GM12878 (cell line): ENCODE results near the gene FAM241A. TPM values are rescaled to one million over a fixed set of nuclear protein-coding genes. Genes with fewer than 3 reads are reported as not detected.

Experiments
- CTCF ChIP-seq, 3 experiments: IDR thresholded peaks in 2 of 3; conservative IDR thresholded peaks in 1 of 3; 2 replicates each; pipeline ENCODE4 v1.5.1; 2011; ENCODE audit warnings: low read depth in 3 of 3, low read length in 3 of 3, mild to moderate bottlenecking in 3 of 3, control low read depth in 2 of 3, moderate library complexity in 2 of 3, inconsistent platforms in 1 of 3, mixed read lengths in 1 of 3; ENCODE audit not compliant: control insufficient read depth in 2 of 3, insufficient read depth in 1 of 3; ENCODE audit errors: extremely low read depth in 1 of 3
- E2F8 ChIP-seq: fragments of 450-650 bp; IDR thresholded peaks from 2 replicates; pipeline ENCODE4 v1.6.1; 2018; ENCODE audit warnings: mild to moderate bottlenecking, low read depth, moderate library complexity; ENCODE audit not compliant: partially characterized antibody
- EGR1 ChIP-seq, 2 experiments: IDR thresholded peaks; 1 replicate in 1 of 2; 2 replicates in 1 of 2; pipeline ENCODE4 v1.6.1; 2011 to 2012; ENCODE audit warnings: low read depth in 2 of 2, low read length in 2 of 2, borderline replicate concordance in 1 of 2, mild to moderate bottlenecking in 1 of 2, moderate library complexity in 1 of 2
- FOXM1 ChIP-seq: IDR thresholded peaks from 2 replicates; pipeline ENCODE4 v1.6.1; 2012; ENCODE audit warnings: low read depth, mild to moderate bottlenecking, inconsistent platforms, low read length, moderate library complexity
- GABPA ChIP-seq: IDR thresholded peaks from 2 replicates; pipeline ENCODE4 v1.6.1; 2014; ENCODE audit warnings: antibody characterized with exemption, low read depth, mild to moderate bottlenecking, inconsistent platforms
- HDGF ChIP-seq: fragments of 450-650 bp; IDR thresholded peaks from 2 replicates; pipeline ENCODE4 v1.6.1; 2016; ENCODE audit warnings: antibody characterized with exemption
- IKZF1 ChIP-seq: fragments of 450-650 bp; conservative IDR thresholded peaks from 2 replicates; pipeline ENCODE4 v1.6.1; 2017; ENCODE audit warnings: antibody characterized with exemption, mild to moderate bottlenecking
- LARP7 ChIP-seq: fragments of 450-650 bp; IDR thresholded peaks from 2 replicates; pipeline ENCODE4 v1.6.1; 2017; ENCODE audit warnings: mild to moderate bottlenecking
- PBX3 ChIP-seq: IDR thresholded peaks from 2 replicates; pipeline ENCODE4 v1.6.1; 2011; ENCODE audit warnings: mild to moderate bottlenecking, low read depth, low read length, moderate library complexity; ENCODE audit not compliant: insufficient replicate concordance
- PKNOX1 ChIP-seq: fragments of 450-650 bp; IDR thresholded peaks from 2 replicates; pipeline ENCODE4 v1.6.1; 2016; ENCODE audit warnings: mild to moderate bottlenecking
- POLR2A ChIP-seq: IDR thresholded peaks from 2 replicates; pipeline ENCODE4 v1.6.1; 2011; ENCODE audit warnings: low read depth, mild to moderate bottlenecking, low read length
- RAD21 ChIP-seq: IDR thresholded peaks from 2 replicates; pipeline ENCODE4 v1.6.1; 2011; ENCODE audit warnings: mild to moderate bottlenecking, low read depth, low read length, moderate library complexity; ENCODE audit not compliant: insufficient read depth
- RELA ChIP-seq: fragments of 450-650 bp; IDR thresholded peaks from 2 replicates; pipeline ENCODE4 v1.8.0; 2014; ENCODE audit warnings: borderline replicate concordance; ENCODE audit not compliant: partially characterized antibody
- SUPT20H ChIP-seq: IDR thresholded peaks from 2 replicates; pipeline ENCODE4 v1.6.1; 2011; ENCODE audit warnings: low read depth, mild to moderate bottlenecking, low read length, moderate library complexity, borderline replicate concordance; ENCODE audit not compliant: control insufficient read depth
- TBL1XR1 ChIP-seq: IDR thresholded peaks from 2 replicates; pipeline ENCODE4 v1.6.1; 2012; ENCODE audit warnings: low read depth, low read length, improper control_type of control experiment
- ZBTB4 ChIP-seq: fragments of 450-650 bp; formaldehyde crosslinking; IDR thresholded peaks from 2 replicates; pipeline ENCODE4 v1.4.0; 2022; ENCODE audit warnings: mild to moderate bottlenecking, moderate library complexity
- ZSCAN29 ChIP-seq: fragments of 450-650 bp; IDR thresholded peaks from 2 replicates; pipeline ENCODE4 v1.6.1; 2017; ENCODE audit warnings: mild to moderate bottlenecking, moderate library complexity
- polyA plus RNA-seq, 11 experiments: library from polyadenylated mRNA; depleted of rRNA in 4 of 11; unstranded in 6 of 11; stranded (reverse) in 5 of 11; fragments of >200 nt; fragmentation: Nextera tagmentation in 4 of 11; fragmentation: Illumina TruSeq in 1 of 11; extraction: Ambion mirVana in 4 of 11; extraction: Trizol in 1 of 11; gene quantifications; 1 replicate in 1 of 11; 2 replicates in 10 of 11; pipeline versions ENCODE4 v1.2.1 to v1.2.3, GENCODE V29; 2011 to 2016; ENCODE audit warnings: inconsistent platforms in 2 of 11, missing spikeins in 2 of 11, low read depth in 1 of 11
- total RNA-seq, 4 experiments: library from RNA; depleted of rRNA in 3 of 4; stranded (reverse); fragments of >200 nt in 3 of 4; fragmentation: Illumina TruSeq in 1 of 4; extraction: Trizol in 1 of 4; gene quantifications; 2 replicates each; pipeline versions ENCODE4 v1.2.1 to v1.2.3, GENCODE V29; 2013 to 2021

The FAM241A gene
- total and polyA plus RNA-seq, 10 of the 15 experiments (the other 5 are each of a cell fraction or from before 2014, with no cell fraction given): 0.20 to 7.5 (median 2.4) TPM

- peak; percentile 63 for TF ChIP-seq E2F8
- TF ChIP-seq GABPA: no peak
- TF ChIP-seq FOXM1: no peak
- TF ChIP-seq RAD21: peak; percentile 28; the same call in 1 of the 2 replicates
- no peak for TF ChIP-seq ZBTB4
- peak; percentile 89; the same call in 1 of the 2 replicates for TF ChIP-seq HDGF
- peak; percentile 57 for TF ChIP-seq RELA
- TF ChIP-seq LARP7: peak; percentile 98
- peak; percentile 40 to 61 (median 52) for TF ChIP-seq CTCF (IDR thresholded peaks at IDR 0.05 in 2 of 3, conservative IDR thresholded peaks at IDR 0.05 in 1 of 3; ENCODE audit: control insufficient read depth in 2 of 3, extremely low read depth in 1 of 3, insufficient read depth in 1 of 3, low read depth in 3 of 3, low read length in 3 of 3)
- TF ChIP-seq IKZF1: peak; percentile 80
- no peak for TF ChIP-seq SUPT20H
- TF ChIP-seq ZSCAN29: 0 out of 2 replicates have a peak, but pooled peaks have one; percentile 6
- TF ChIP-seq EGR1 (IDR thresholded peaks at IDR 0.05; ENCODE audit: borderline replicate concordance in 1 of 2, low read depth in 2 of 2, low read length in 2 of 2): peak in 1 of 2 experiments; percentile 80; a peak in 1 of 3 replicates
- TF ChIP-seq PBX3: no peak
- peak; percentile 22 for TF ChIP-seq PKNOX1
- peak; percentile 94 for TF ChIP-seq POLR2A
- TF ChIP-seq TBL1XR1: no peak
These were observed 86.8 kb downstream of the FAM241A start, which contains the start of gene AP1AR (continued) for GRCh38 chr4:112231779-112232713.
